ENCODE data around the gene HCN2.

The HCN2 gene

DNA sequence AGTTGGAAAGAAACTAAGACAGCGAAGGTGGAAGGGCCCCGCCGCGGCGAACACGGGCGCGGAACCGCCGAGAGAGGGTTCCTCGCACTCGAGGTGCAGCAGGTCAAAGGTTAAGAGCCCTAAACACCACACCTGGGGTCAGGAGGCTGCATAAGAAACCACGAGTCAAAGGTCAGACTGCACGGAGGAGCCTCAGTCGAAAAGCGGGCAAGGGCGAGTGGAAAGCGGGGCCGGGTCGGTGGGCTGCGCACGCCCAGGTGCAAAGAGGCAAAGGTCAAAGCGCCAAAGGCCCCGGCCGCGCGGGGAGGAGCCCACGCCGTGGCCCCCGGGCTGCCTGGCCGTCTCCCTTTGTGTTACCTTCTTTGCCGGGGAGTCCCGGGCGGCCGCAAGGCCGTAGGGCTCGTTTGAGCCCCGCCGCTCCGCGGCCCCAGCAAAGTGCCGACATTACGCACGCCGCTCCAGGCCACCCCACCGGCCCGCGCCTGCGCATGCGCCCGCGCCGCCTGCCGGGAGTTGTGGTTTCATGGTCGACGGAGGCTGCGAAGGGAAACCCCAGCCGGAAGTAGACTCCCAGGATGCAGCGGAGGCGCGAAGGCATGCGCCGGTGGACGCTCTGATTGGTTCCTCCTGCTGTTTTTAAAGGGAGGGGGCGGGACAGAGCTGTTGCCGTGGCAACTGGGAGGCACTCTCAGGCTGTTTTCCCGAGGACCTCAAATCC, 43.5 kb downstream of the HCN2 start, which contains the start of gene POLRMT:
Gene POLRMT, minus strand, starts transcription at position 470 of the 718 bp plus-strand sequence. Its CDS starts 25 bp downstream, at position 445.
- H3K4me1 ChIP-seq (ENCODE audit: insufficient read depth, poor library complexity, severe bottlenecking): peaks cover 2% of the 10 kb centered on the region
- ATAC-seq (ENCODE audit: low read depth) (peak; percentile 91), DNase-seq (ENCODE audit: low spot score) (peak; percentile 96)
- H3K36me3 ChIP-seq (ENCODE audit: low read depth): peaks cover 23% of the 10 kb centered on the region
- H3K27me3 ChIP-seq (ENCODE audit: insufficient read depth, poor library complexity, severe bottlenecking): no peaks in the 10 kb centered on the region
- TF ChIP-seq CTCF (IDR thresholded peaks at IDR 0.05; ENCODE audit: poor library complexity, severe bottlenecking): no peak
- H3K27ac ChIP-seq (ENCODE audit: poor library complexity, severe bottlenecking): peak within 1 kb of the TSS; percentile 46
- peak within 1 kb of the TSS; percentile 68 for H3K4me3 ChIP-seq (ENCODE audit: severe bottlenecking)
- no peaks in the 10 kb centered on the region for H3K9me3 ChIP-seq (ENCODE audit: severe bottlenecking)

DNA sequence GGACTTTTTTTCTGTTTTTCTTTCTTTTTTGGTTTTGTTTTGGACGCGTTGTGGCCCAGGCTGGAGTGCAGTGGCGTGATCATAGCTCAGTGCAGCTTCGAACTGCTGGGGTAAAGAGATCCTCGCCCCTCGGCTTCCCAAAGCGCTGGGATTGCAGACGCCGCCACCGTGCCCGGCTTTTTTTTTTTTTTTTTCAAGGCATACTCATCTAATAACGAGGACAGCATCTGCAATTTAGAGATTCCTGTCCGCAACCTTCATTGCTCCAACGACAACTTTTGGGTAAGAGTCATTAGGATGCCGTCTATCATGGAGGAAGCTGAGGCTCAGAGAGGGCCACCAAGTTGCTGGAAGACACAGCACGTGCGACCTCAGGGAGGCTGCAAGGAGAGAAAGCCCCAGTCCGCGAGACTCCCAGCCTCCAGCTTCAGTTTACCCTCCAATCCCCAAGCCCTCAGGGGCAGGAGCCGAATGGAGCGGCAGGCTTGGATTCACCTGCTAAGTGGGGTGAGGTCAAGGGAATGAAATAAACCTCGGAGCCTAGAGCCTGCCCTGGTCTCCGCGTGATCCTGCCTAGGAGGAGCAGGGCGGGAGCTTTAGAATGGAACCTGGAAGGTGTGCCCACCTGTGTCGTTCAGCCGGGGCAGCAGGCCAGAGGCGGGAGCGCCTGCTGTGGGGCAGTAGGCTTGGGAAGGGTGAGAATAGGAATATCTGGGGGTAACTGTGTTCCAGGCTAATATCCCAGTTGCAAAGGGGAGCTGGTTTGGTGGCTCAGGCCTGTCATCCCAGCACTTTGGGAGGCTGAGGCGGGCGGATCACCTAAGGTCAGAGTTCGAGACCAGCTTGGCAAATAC, 44.3 kb downstream of the HCN2 start:
- no peak for TF ChIP-seq CTCF (IDR thresholded peaks at IDR 0.05; ENCODE audit: poor library complexity, severe bottlenecking)
- Histone ChIP-seq H3K27ac (ENCODE audit: poor library complexity, severe bottlenecking) (peak overlapping the region; percentile 46), H3K9me3 (ENCODE audit: severe bottlenecking) (no peaks in the 10 kb centered on the region), H3K4me3 (ENCODE audit: severe bottlenecking) (peak overlapping the region; percentile 68), H3K4me1 (ENCODE audit: insufficient read depth, poor library complexity, severe bottlenecking) (peaks cover 2% of the 10 kb centered on the region), H3K27me3 (ENCODE audit: insufficient read depth, poor library complexity, severe bottlenecking) (no peaks in the 10 kb centered on the region), H3K36me3 (ENCODE audit: low read depth) (peaks cover 16% of the 10 kb centered on the region; the same call in 1 of the 2 replicates)
- ATAC-seq (ENCODE audit: low read depth): no peak
- no peak for DNase-seq (ENCODE audit: low spot score)

- Histone ChIP-seq H3K4me3 (ENCODE audit: severe bottlenecking) (no peak overlapping the region), H3K27ac (ENCODE audit: poor library complexity, severe bottlenecking) (no peak overlapping the region), H3K36me3 (ENCODE audit: low read depth) (peaks cover 12% of the 10 kb centered on the region; the same call in 1 of the 2 replicates), H3K9me3 (ENCODE audit: severe bottlenecking) (no peaks in the 10 kb centered on the region), H3K4me1 (ENCODE audit: insufficient read depth, poor library complexity, severe bottlenecking) (peaks cover 2% of the 10 kb centered on the region), H3K27me3 (ENCODE audit: insufficient read depth, poor library complexity, severe bottlenecking) (no peaks in the 10 kb centered on the region)
- no peak for TF ChIP-seq CTCF (IDR thresholded peaks at IDR 0.05; ENCODE audit: poor library complexity, severe bottlenecking)
- DNase-seq (ENCODE audit: low spot score): no peak
- ATAC-seq (ENCODE audit: low read depth): no peak
These were observed 45.4 kb downstream of the HCN2 start for GRCh38 chr19:634975-635652.

GRCh38 chr19:638906-639252, 49.2 kb downstream of the HCN2 start:
- Histone ChIP-seq H3K27me3 (ENCODE audit: insufficient read depth, poor library complexity, severe bottlenecking) (no peaks in the 10 kb centered on the region), H3K4me1 (ENCODE audit: insufficient read depth, poor library complexity, severe bottlenecking) (no peaks in the 10 kb centered on the region), H3K27ac (ENCODE audit: poor library complexity, severe bottlenecking) (no peak overlapping the region), H3K4me3 (ENCODE audit: severe bottlenecking) (no peak overlapping the region), H3K9me3 (ENCODE audit: severe bottlenecking) (no peaks in the 10 kb centered on the region), H3K36me3 (ENCODE audit: low read depth) (no peaks in the 10 kb centered on the region)
- TF ChIP-seq CTCF (IDR thresholded peaks at IDR 0.05; ENCODE audit: poor library complexity, severe bottlenecking): no peak
- ATAC-seq (ENCODE audit: low read depth) (no peak), DNase-seq (ENCODE audit: low spot score) (no peak)

Measured in RWPE2 (cell line).